ENCODE measurements around the gene CXXC1. TPM values are rescaled to one million over a fixed set of nuclear protein-coding genes. Genes with fewer than 3 reads are reported as not detected.

The CXXC1 gene
- total and polyA plus RNA-seq, 7 donors: 27.0 to 83.2 (median 49.0) TPM

GRCh38 chr18:50276452-50276851 lies 11.0 kb downstream of the CXXC1 start:
- WGBS, 2 donors: 92 to 96% methylated on average over 4 of the region's 4 CpGs
- no peak for DNase-seq
- Histone ChIP-seq H3K4me1 (peaks cover 0 to 22% (median 21%) of the 10 kb centered on the region in 4 donors), H3K4me3 (no peak overlapping the region), H3K27me3 (no peaks in the 10 kb centered on the region), H3K36me3 (peaks cover 46 to 77% (median 57%) of the 10 kb centered on the region in 4 donors), H3K27ac (no peak overlapping the region), H3K9me3 (no peaks in the 10 kb centered on the region)
- intact Hi-C loops (cut with DNase I): no loop called here
- TF ChIP-seq EP300 (IDR thresholded peaks at IDR 0.05) (no peak), POLR2AphosphoS5 (IDR thresholded peaks at IDR 0.05) (no peak), POLR2A (IDR thresholded peaks at IDR 0.05) (no peak), CTCF (IDR thresholded peaks at IDR 0.05) (no peak)

GRCh38 chr18:50275503-50276036 lies 11.9 kb downstream of the CXXC1 start:
- intact Hi-C loops (cut with DNase I): no loop called here
- Histone ChIP-seq H3K36me3 (peaks cover 46 to 85% (median 63%) of the 10 kb centered on the region in 4 donors), H3K9me3 (no peaks in the 10 kb centered on the region), H3K4me1 (peaks cover 0 to 19% (median 18%) of the 10 kb centered on the region in 4 donors), H3K27ac (no peak overlapping the region), H3K27me3 (no peaks in the 10 kb centered on the region), H3K4me3 (no peak overlapping the region)
- TF ChIP-seq CTCF (IDR thresholded peaks at IDR 0.05) (no peak), POLR2A (IDR thresholded peaks at IDR 0.05) (no peak), POLR2AphosphoS5 (IDR thresholded peaks at IDR 0.05) (no peak), EP300 (IDR thresholded peaks at IDR 0.05) (no peak)
- no peak for DNase-seq
- WGBS, 2 donors: 95 to 97% methylated on average over 19 of the region's 19 CpGs

- WGBS, 2 donors: 96 to 97% methylated on average over 10 of the region's 10 CpGs
- no peak overlapping the region for H3K4me3 ChIP-seq
- H3K27me3 ChIP-seq: no peaks in the 10 kb centered on the region
- DNase-seq: no peak
- H3K36me3 ChIP-seq: peaks cover 46 to 91% (median 63%) of the 10 kb centered on the region in 4 donors
- intact Hi-C loops (cut with DNase I): no loop called here
- TF ChIP-seq POLR2A (IDR thresholded peaks at IDR 0.05) (no peak), CTCF (IDR thresholded peaks at IDR 0.05) (no peak), EP300 (IDR thresholded peaks at IDR 0.05) (no peak), POLR2AphosphoS5 (IDR thresholded peaks at IDR 0.05) (no peak)
- no peaks in the 10 kb centered on the region for H3K9me3 ChIP-seq
- H3K4me1 ChIP-seq: peaks cover 0 to 12% (median 12%) of the 10 kb centered on the region in 4 donors
- H3K27ac ChIP-seq: no peak overlapping the region
These were observed 12.6 kb downstream of the CXXC1 start for GRCh38 chr18:50274941-50275340.

- DNase-seq: no peak
- H3K4me3 ChIP-seq: no peak overlapping the region
- H3K9me3 ChIP-seq: no peaks in the 10 kb centered on the region
- intact Hi-C loops (cut with DNase I): no loop called here
- H3K36me3 ChIP-seq: peaks cover 46 to 96% (median 62%) of the 10 kb centered on the region in 4 donors
- TF ChIP-seq POLR2AphosphoS5 (IDR thresholded peaks at IDR 0.05): no peak
- TF ChIP-seq CTCF (IDR thresholded peaks at IDR 0.05): no peak
- no peak for TF ChIP-seq POLR2A (IDR thresholded peaks at IDR 0.05)
- TF ChIP-seq EP300 (IDR thresholded peaks at IDR 0.05): no peak
- H3K27ac ChIP-seq: no peak overlapping the region
- no peaks in the 10 kb centered on the region for H3K27me3 ChIP-seq
- WGBS, 2 donors: 96 to 97% methylated on average over 17 of the region's 17 CpGs
- H3K4me1 ChIP-seq: peaks cover 0 to 3% (median 3%) of the 10 kb centered on the region in 4 donors
These were observed 13.4 kb downstream of the CXXC1 start for GRCh38 chr18:50274044-50274442.

All from sigmoid colon (tissue), 7 donors.